ENCODE data around the gene DLL1. TPM values are rescaled to one million over a fixed set of nuclear protein-coding genes. Genes with fewer than 3 reads are reported as not detected.

DLL1 gene
- total RNA-seq, 1 donor from 2014 or later = 11.7 TPM

GRCh38 chr6:170238741-170239565 lies 51.9 kb downstream of the DLL1 start:
- peaks cover 27% of the 10 kb centered on the region for H3K4me1 Mint-ChIP-seq (ENCODE audit: unreplicated experiment)
- H3K4me3 Mint-ChIP-seq = no peak overlapping the region
- H3K27ac Mint-ChIP-seq = no peak overlapping the region
- no peaks in the 10 kb centered on the region for H3K9me3 Mint-ChIP-seq
- no peaks in the 10 kb centered on the region for H3K36me3 Mint-ChIP-seq
- peaks cover 10% of the 10 kb centered on the region for H3K27me3 Mint-ChIP-seq
- no peak for DNase-seq (ENCODE audit: extremely low spot score, unreplicated experiment)
- no peak for TF ChIP-seq CTCF (conservative IDR thresholded peaks at IDR 0.05)

- Mint-ChIP-seq H3K4me1 (ENCODE audit: unreplicated experiment) (peaks cover 22% of the 10 kb centered on the region), H3K27ac (no peak overlapping the region), H3K4me3 (no peak overlapping the region), H3K27me3 (peaks cover 8% of the 10 kb centered on the region), H3K36me3 (no peaks in the 10 kb centered on the region), H3K9me3 (no peaks in the 10 kb centered on the region)
- no peak for DNase-seq (ENCODE audit: extremely low spot score, unreplicated experiment)
- TF ChIP-seq CTCF (conservative IDR thresholded peaks at IDR 0.05) = no peak
Measured at GRCh38 chr6:170237999-170238740, 52.7 kb downstream of the DLL1 start.

- no peak overlapping the region for H3K4me3 Mint-ChIP-seq
- TF ChIP-seq CTCF (conservative IDR thresholded peaks at IDR 0.05) = no peak
- H3K9me3 Mint-ChIP-seq = no peaks in the 10 kb centered on the region
- DNase-seq (ENCODE audit: extremely low spot score, unreplicated experiment) = no peak
- H3K27ac Mint-ChIP-seq = no peak overlapping the region
- H3K36me3 Mint-ChIP-seq = no peaks in the 10 kb centered on the region
- peaks cover 29% of the 10 kb centered on the region for H3K4me1 Mint-ChIP-seq (ENCODE audit: unreplicated experiment)
- peaks cover 14% of the 10 kb centered on the region for H3K27me3 Mint-ChIP-seq
Measured at GRCh38 chr6:170236131-170236836, 54.6 kb downstream of the DLL1 start.

GRCh38 chr6:170235391-170236125 lies 55.3 kb downstream of the DLL1 start:
- H3K36me3 Mint-ChIP-seq = no peaks in the 10 kb centered on the region
- DNase-seq (ENCODE audit: extremely low spot score, unreplicated experiment) = no peak

More at GRCh38 chr6:170235391-170236125, 55.3 kb downstream of the DLL1 start:
- H3K4me1 Mint-ChIP-seq (ENCODE audit: unreplicated experiment) = peaks cover 30% of the 10 kb centered on the region
- no peaks in the 10 kb centered on the region for H3K9me3 Mint-ChIP-seq
- no peak overlapping the region for H3K4me3 Mint-ChIP-seq
- H3K27ac Mint-ChIP-seq = no peak overlapping the region
- TF ChIP-seq CTCF (conservative IDR thresholded peaks at IDR 0.05) = no peak
- H3K27me3 Mint-ChIP-seq = peaks cover 16% of the 10 kb centered on the region
